Measurements from ENCODE around the gene KCNK3.

Gene KCNK3

GRCh38 chr2:26691161-26691560 lies 1.4 kb upstream of the KCNK3 start:
- DNase-seq (ENCODE audit: low read depth), result no peak

- DNase-seq (ENCODE audit: low read depth), result no peak
These were observed 642 bp upstream of the KCNK3 start for GRCh38 chr2:26691881-26692278.

GRCh38 chr2:26692897-26693849 lies 651 bp downstream of the KCNK3 start:
- DNase-seq (ENCODE audit: low read depth), result no peak

- no peak for DNase-seq (ENCODE audit: low read depth)
These were observed 1.5 kb downstream of the KCNK3 start for GRCh38 chr2:26694001-26694400.

GRCh38 chr2:26696351-26696816 lies 3.9 kb downstream of the KCNK3 start:
- DNase-seq (ENCODE audit: low read depth), result no peak

- DNase-seq (ENCODE audit: low read depth), result no peak
These were observed 4.9 kb downstream of the KCNK3 start for GRCh38 chr2:26697425-26697824.

GRCh38 chr2:26699295-26699694 lies 6.8 kb downstream of the KCNK3 start:
- DNase-seq (ENCODE audit: low read depth), result no peak

GRCh38 chr2:26700078-26700477 lies 7.6 kb downstream of the KCNK3 start:
- no peak for DNase-seq (ENCODE audit: low read depth)

GRCh38 chr2:26701596-26701995 lies 9.1 kb downstream of the KCNK3 start:
- DNase-seq (ENCODE audit: low read depth), result no peak

GRCh38 chr2:26702025-26702424 lies 9.5 kb downstream of the KCNK3 start:
- DNase-seq (ENCODE audit: low read depth), result no peak

GRCh38 chr2:26704441-26704977 lies 12.0 kb downstream of the KCNK3 start:
- no peak for DNase-seq (ENCODE audit: low read depth)

- DNase-seq (ENCODE audit: low read depth), result no peak
These were observed 12.6 kb downstream of the KCNK3 start for GRCh38 chr2:26705126-26705525.

- no peak for DNase-seq (ENCODE audit: low read depth)
These were observed 13.6 kb downstream of the KCNK3 start for GRCh38 chr2:26706093-26706492.

- DNase-seq (ENCODE audit: low read depth), result no peak
These were observed 14.3 kb downstream of the KCNK3 start for GRCh38 chr2:26706616-26707473.

GRCh38 chr2:26707747-26708146 lies 15.2 kb downstream of the KCNK3 start:
- no peak for DNase-seq (ENCODE audit: low read depth)

GRCh38 chr2:26708457-26708856 lies 15.9 kb downstream of the KCNK3 start:
- no peak for DNase-seq (ENCODE audit: low read depth)

GRCh38 chr2:26709323-26710110 lies 17.0 kb downstream of the KCNK3 start:
- no peak for DNase-seq (ENCODE audit: low read depth)

GRCh38 chr2:26710145-26710544 lies 17.6 kb downstream of the KCNK3 start:
- DNase-seq (ENCODE audit: low read depth), result no peak

- no peak for DNase-seq (ENCODE audit: low read depth)
These were observed 18.4 kb downstream of the KCNK3 start for GRCh38 chr2:26710743-26711456.

- no peak for DNase-seq (ENCODE audit: low read depth)
These were observed 19.1 kb downstream of the KCNK3 start for GRCh38 chr2:26711457-26712161.

Measured in activated T-cell treated with anti-CD3 and anti-CD28 coated beads for 48 hours (primary cell).